Common myeloid progenitor, CD34-positive (primary cell): ENCODE data around the gene HOXB5.

ENCODE experiments used
- CTCF ChIA-PET: fragments of 350-600 bp; sonication (Branson Sonifier 250); formaldehyde crosslinking; loops from one replicate; lab custom pipeline; 2021; ENCODE audit warnings: antibody characterized with exemption; lab: Charles Lee
- POLR2A ChIA-PET: fragments of 350-600 bp; sonication (Branson Sonifier 250); formaldehyde crosslinking; loops from one replicate; lab custom pipeline; 2021; ENCODE audit warnings: antibody characterized with exemption; lab: Charles Lee
- DNase-seq, 3 donors: peaks; one replicate each; pipeline versions ENCODE4 v3.0.0 to v3.0.0-alpha.2; 2013
- H3K27ac ChIP-seq, 2 experiments: 1 replicate in 1 of 2; 2 replicates in 1 of 2; pipeline ENCODE4 v1.7.0; 2013; ENCODE audit warnings: inconsistent platforms in 2 of 2, low read length in 2 of 2, mild to moderate bottlenecking in 2 of 2, low read depth in 1 of 2, moderate library complexity in 1 of 2; ENCODE audit not compliant: severe bottlenecking in 2 of 2, insufficient read depth in 1 of 2, poor library complexity in 1 of 2
- H3K27me3 ChIP-seq, 5 experiments: replicated peaks in 2 of 5; 1 replicate in 3 of 5; 2 replicates in 2 of 5; pipeline versions ENCODE4 v1.6.1 to v1.7.0; 2013; ENCODE audit warnings: low read length in 4 of 5, mild to moderate bottlenecking in 2 of 5, moderate library complexity in 2 of 5, inconsistent platforms in 1 of 5; ENCODE audit not compliant: insufficient read depth in 5 of 5, control insufficient read depth in 4 of 5
- H3K36me3 ChIP-seq, 4 experiments: 1 replicate in 2 of 4; 2 replicates in 2 of 4; pipeline versions ENCODE4 v1.6.1 to v1.7.0; 2013; ENCODE audit warnings: low read length in 3 of 4, control low read depth in 1 of 4, mild to moderate bottlenecking in 1 of 4; ENCODE audit not compliant: control insufficient read depth in 4 of 4, insufficient read depth in 4 of 4
- H3K4me1 ChIP-seq, 4 experiments: 1 replicate in 3 of 4; 2 replicates in 1 of 4; pipeline versions ENCODE4 v1.6.1 to v1.7.1; 2013; ENCODE audit warnings: low read length in 3 of 4, mild to moderate bottlenecking in 3 of 4, control low read depth in 1 of 4, inconsistent platforms in 1 of 4, moderate library complexity in 1 of 4; ENCODE audit not compliant: control insufficient read depth in 4 of 4, insufficient read depth in 4 of 4; ENCODE audit errors: control extremely low read depth in 1 of 4
- H3K4me3 ChIP-seq, 7 experiments: 1 replicate in 4 of 7; 2 replicates in 3 of 7; pipeline versions ENCODE4 v1.5.1 to v1.7.0; 2013; ENCODE audit warnings: mild to moderate bottlenecking in 7 of 7, low read length in 6 of 7, moderate library complexity in 6 of 7, inconsistent platforms in 2 of 7, low read depth in 2 of 7, control low read depth in 1 of 7; ENCODE audit not compliant: insufficient read depth in 4 of 7, control insufficient read depth in 1 of 7; ENCODE audit errors: extremely low read depth in 1 of 7
- H3K9me3 ChIP-seq, 5 experiments: 1 replicate in 4 of 5; 2 replicates in 1 of 5; pipeline versions ENCODE4 v1.6.1 to v1.7.1; 2013; ENCODE audit warnings: low read length in 4 of 5, mild to moderate bottlenecking in 2 of 5, inconsistent platforms in 1 of 5, low read depth in 1 of 5, moderate library complexity in 1 of 5; ENCODE audit not compliant: control insufficient read depth in 4 of 5, insufficient read depth in 2 of 5; ENCODE audit errors: control extremely low read depth in 1 of 5
- WGBS: methylation state at CpG from one replicate; pipeline ENCODE4 v1.1.5; 2013; ENCODE audit not compliant: insufficient coverage; 5-methylcytosine and 5-hydroxymethylcytosine counted together

HOXB5 gene

GRCh38 chr17:48589060-48589830 lies 4.3 kb downstream of the HOXB5 start:
- peak overlapping the region; percentile 45 to 97 (median 82) for H3K4me3 ChIP-seq
- no peaks in the 10 kb centered on the region for H3K9me3 ChIP-seq
- H3K27me3 ChIP-seq = peaks cover 0 to 14% (median 0%) of the 10 kb centered on the region in 5 experiments
- H3K27ac ChIP-seq = peak overlapping the region; percentile 80 to 87
- peak in 1 of 3 donors; percentile 38 for DNase-seq
- H3K4me1 ChIP-seq = peaks cover 13 to 86% (median 72%) of the 10 kb centered on the region in 4 experiments
- ChIA-PET CTCF (interaction anchor here (0.8 to 2.1 kb wide), 15 partner anchors 13 to 284 kb away, joined by 3 to 11 read pairs (median 4); no protein-coding TSS in a partner anchor), POLR2A (interaction anchor here (1.0 kb wide), 1 partner anchor 106 kb away, joined by 4 read pairs; no protein-coding TSS in a partner anchor)
- 6% methylated on average over 6 of the region's 10 CpGs for WGBS
- no peaks in the 10 kb centered on the region for H3K36me3 ChIP-seq

GRCh38 chr17:48588528-48588927 lies 5.1 kb downstream of the HOXB5 start:
- Histone ChIP-seq H3K4me3 (peak overlapping the region in 6 of 7 experiments; percentile 53 to 97 (median 86)), H3K27me3 (peaks cover 0 to 11% (median 0%) of the 10 kb centered on the region in 5 experiments), H3K36me3 (no peaks in the 10 kb centered on the region), H3K4me1 (peaks cover 13 to 89% (median 71%) of the 10 kb centered on the region in 4 experiments), H3K9me3 (no peaks in the 10 kb centered on the region), H3K27ac (peak overlapping the region; percentile 80 to 87)
- no peak for DNase-seq
- POLR2A ChIA-PET = interaction anchor here (0.5 to 1.6 kb wide), 5 partner anchors 8 to 248 kb away, joined by 3 to 7 read pairs (median 4); no protein-coding TSS in a partner anchor
- CTCF ChIA-PET = interaction anchor here (0.8 to 2.1 kb wide), 26 partner anchors 12 to 284 kb away, joined by 3 to 11 read pairs (median 4); partner anchors contain the start of gene HOXB8
- WGBS = 14% methylated on average over 1 of the region's 2 CpGs

- H3K36me3 ChIP-seq = no peaks in the 10 kb centered on the region
- H3K4me1 ChIP-seq = peaks cover 13 to 91% (median 71%) of the 10 kb centered on the region in 4 experiments
- peaks cover 0 to 11% (median 0%) of the 10 kb centered on the region in 5 experiments for H3K27me3 ChIP-seq
- ChIA-PET POLR2A (interaction anchor here (0.5 to 1.6 kb wide), 9 partner anchors 9 to 499 kb away, joined by 3 to 7 read pairs (median 4); no protein-coding TSS in a partner anchor), CTCF (interaction anchor here (0.8 to 2.1 kb wide), 26 partner anchors 8 to 283 kb away, joined by 3 to 11 read pairs (median 4); partner anchors contain the start of gene HOXB8)
- H3K27ac ChIP-seq = peak overlapping the region; percentile 80 to 87
- H3K4me3 ChIP-seq = peak overlapping the region in 6 of 7 experiments; percentile 53 to 97 (median 86)
- no peaks in the 10 kb centered on the region for H3K9me3 ChIP-seq
- WGBS = 23% methylated on average over 2 of the region's 2 CpGs
- DNase-seq = no peak
Measured at GRCh38 chr17:48588074-48588415, 5.5 kb downstream of the HOXB5 start.

GRCh38 chr17:48587276-48588073 lies 6.1 kb downstream of the HOXB5 start:
- ChIA-PET CTCF (interaction anchor here (0.8 to 2.1 kb wide), 25 partner anchors 9 to 279 kb away, joined by 3 to 11 read pairs (median 4); partner anchors contain the start of gene HOXB8), POLR2A (interaction anchor here (0.5 to 1.6 kb wide), 7 partner anchors 9 to 499 kb away, joined by 3 to 7 read pairs (median 3); no protein-coding TSS in a partner anchor)
- 6% methylated on average over 3 of the region's 5 CpGs for WGBS
- Histone ChIP-seq H3K4me3 (peak overlapping the region; percentile 48 to 97 (median 82)), H3K4me1 (peaks cover 11 to 92% (median 71%) of the 10 kb centered on the region in 4 experiments), H3K27me3 (peaks cover 0 to 9% (median 0%) of the 10 kb centered on the region in 5 experiments), H3K36me3 (no peaks in the 10 kb centered on the region), H3K27ac (peak overlapping the region; percentile 80 to 87), H3K9me3 (no peaks in the 10 kb centered on the region)
- DNase-seq = peak in 2 of 3 donors; percentile 70 to 81

DNA sequence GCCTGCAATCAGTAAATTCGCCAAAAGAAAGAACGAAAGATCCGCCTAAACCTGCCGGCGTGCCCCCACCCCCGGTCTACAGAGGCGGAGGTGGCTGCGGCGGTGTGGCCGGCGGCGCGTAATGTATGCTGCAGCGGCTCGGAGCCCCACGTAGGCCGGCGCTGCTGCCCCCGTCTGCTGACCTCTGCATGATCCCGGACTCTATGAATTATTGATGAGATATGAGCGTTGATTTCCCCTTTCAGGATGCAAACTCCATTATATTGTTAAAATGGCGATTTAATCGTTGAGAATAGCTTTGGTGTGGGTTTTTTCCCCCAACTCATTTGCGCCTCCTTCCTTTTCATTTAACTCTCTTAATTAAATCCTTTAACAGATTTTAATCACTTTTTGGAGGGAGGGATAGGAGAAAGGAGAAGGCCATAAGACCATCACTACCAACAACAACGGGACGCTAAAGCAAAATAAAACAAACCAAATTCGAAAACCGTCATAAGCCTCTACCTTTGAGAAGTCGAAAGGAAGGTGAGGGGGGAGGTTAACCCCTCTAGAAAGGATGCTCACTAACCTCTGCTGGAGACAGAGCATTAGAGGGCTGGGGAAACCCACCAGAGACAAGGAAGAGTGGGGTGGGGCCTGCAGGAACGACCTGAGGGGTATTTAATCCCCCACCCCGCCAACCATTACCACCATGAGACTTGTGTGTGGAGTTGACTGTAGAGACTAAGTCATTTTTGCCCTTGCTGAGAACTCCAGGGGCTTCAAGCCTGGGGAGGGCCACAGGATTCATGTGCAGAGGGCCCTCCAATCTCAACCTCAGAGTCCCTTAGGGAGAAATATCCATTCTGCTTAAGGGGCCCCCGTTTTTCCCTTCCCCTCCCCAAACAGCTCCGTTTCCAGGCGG lies 7.0 kb downstream of the HOXB5 start:
- peaks cover 0 to 7% (median 0%) of the 10 kb centered on the region in 5 experiments for H3K27me3 ChIP-seq
- POLR2A ChIA-PET = interaction anchor here (0.9 to 1.4 kb wide), 2 partner anchors 10 to 40 kb away, joined by 3 to 7 read pairs; no protein-coding TSS in a partner anchor
- peaks cover 11 to 93% (median 72%) of the 10 kb centered on the region in 4 experiments for H3K4me1 ChIP-seq
- no peaks in the 10 kb centered on the region for H3K9me3 ChIP-seq
- H3K4me3 ChIP-seq = peak overlapping the region; percentile 3 to 97 (median 82)
- CTCF ChIA-PET = interaction anchor here (0.8 to 2.1 kb wide), 12 partner anchors 12 to 279 kb away, joined by 3 to 11 read pairs (median 4); no protein-coding TSS in a partner anchor
- peak overlapping the region; percentile 80 to 87 for H3K27ac ChIP-seq
- WGBS = under 1% methylated on average over 21 of the region's 34 CpGs
- H3K36me3 ChIP-seq = no peaks in the 10 kb centered on the region
- DNase-seq = peak in 1 of 3 donors; percentile 40
